H1 (cell line): ENCODE measurements around the gene TGFBRAP1. TPM values are rescaled to one million over a fixed set of nuclear protein-coding genes. Genes with fewer than 3 reads are reported as not detected.

ENCODE experiments used
- CTCF ChIA-PET: fragments of 300-600 bp; sonication (Branson Sonifier 250); formaldehyde crosslinking; loops from one replicate; lab custom pipeline; 2021; ENCODE audit not compliant: partially characterized antibody; lab: Charles Lee
- POLR2A ChIA-PET: fragments of 300-600 bp; sonication (Branson Sonifier 250); formaldehyde crosslinking; loops from one replicate; lab custom pipeline; 2021; ENCODE audit warnings: inconsistent platforms; ENCODE audit not compliant: partially characterized antibody; lab: Charles Lee
- DNase-seq, 2 experiments: peaks; one replicate each; pipeline versions ENCODE4 v3.0.0 to v3.0.0-alpha.2; 2010 to 2022; ENCODE audit warnings: low spot score in 2 of 2, low read depth in 1 of 2, mixed read lengths in 1 of 2
- FAIRE-seq: peaks from 2 replicates; lab custom pipeline; 2011; peaks lifted over from hg19 to GRCh38; lab: Jason Lieb, UNC
- H2AFZ ChIP-seq: 2 replicates; pipeline ENCODE4 v1.8.1; 2012; ENCODE audit warnings: low read length, inconsistent platforms
- H2AK5ac ChIP-seq: 2 replicates; pipeline ENCODE4 v1.6.1; 2013; ENCODE audit warnings: low read depth, low read length
- H2BK120ac ChIP-seq: replicated peaks from 2 replicates; pipeline ENCODE3; 2013; ENCODE audit warnings: low read depth, low read length, inconsistent platforms
- H2BK12ac ChIP-seq: 2 replicates; pipeline ENCODE4 v1.6.1; 2013; ENCODE audit warnings: low read depth, low read length
- H2BK15ac ChIP-seq: 2 replicates; pipeline ENCODE4 v1.6.1; 2013; ENCODE audit warnings: low read length
- H2BK20ac ChIP-seq: 2 replicates; pipeline ENCODE4 v1.6.1; 2013; ENCODE audit warnings: low read length
- H2BK5ac ChIP-seq: 2 replicates; pipeline ENCODE4 v1.6.1; 2013; ENCODE audit warnings: low read depth, low read length
- H3K14ac ChIP-seq: 2 replicates; pipeline ENCODE4 v1.6.1; 2013; ENCODE audit warnings: inconsistent platforms; ENCODE audit not compliant: insufficient read length
- H3K18ac ChIP-seq: 2 replicates; pipeline ENCODE4 v1.6.1; 2013; ENCODE audit warnings: low read length; ENCODE audit errors: extremely low read depth
- H3K23ac ChIP-seq: 2 replicates; pipeline ENCODE4 v1.6.1; 2013; ENCODE audit warnings: inconsistent platforms; ENCODE audit not compliant: insufficient read length
- H3K23me2 ChIP-seq: 2 replicates; pipeline ENCODE4 v1.6.1; 2013; ENCODE audit warnings: low read depth, low read length
- H3K27ac ChIP-seq: 2 replicates; pipeline ENCODE4 v1.6.1; 2011; ENCODE audit warnings: low read depth, low read length, inconsistent platforms
- H3K27me3 ChIP-seq, 4 experiments: replicated peaks in 1 of 4; 1 replicate in 1 of 4; 2 replicates in 3 of 4; pipeline versions ENCODE4 v1.6.1 to v1.8.1; 2011 to 2013; ENCODE audit warnings: low read length in 3 of 4, mild to moderate bottlenecking in 3 of 4, inconsistent platforms in 2 of 4, mixed read lengths in 2 of 4, moderate library complexity in 1 of 4; ENCODE audit not compliant: control insufficient read depth in 3 of 4, insufficient read depth in 3 of 4; ENCODE audit errors: extremely low read depth in 1 of 4
- H3K36me3 ChIP-seq, 4 experiments: 2 replicates each; pipeline versions ENCODE4 v1.6.1 to v1.8.1; 2011 to 2013; ENCODE audit warnings: mild to moderate bottlenecking in 4 of 4, low read length in 3 of 4, moderate library complexity in 2 of 4, control low read depth in 1 of 4, inconsistent platforms in 1 of 4; ENCODE audit not compliant: insufficient read depth in 4 of 4, control insufficient read depth in 2 of 4
- H3K4ac ChIP-seq: replicated peaks from 2 replicates; pipeline ENCODE3; 2013; ENCODE audit warnings: low read length, low read depth, mixed read lengths, inconsistent platforms; ENCODE audit not compliant: insufficient read length
- H3K4me1 ChIP-seq, 4 experiments: replicated peaks in 1 of 4; 1 replicate in 1 of 4; 2 replicates in 3 of 4; pipeline versions ENCODE4 v1.6.1 to v1.8.1; 2011 to 2013; ENCODE audit warnings: low read length in 3 of 4, inconsistent platforms in 2 of 4, mixed read lengths in 1 of 4; ENCODE audit not compliant: insufficient read depth in 4 of 4, control insufficient read depth in 3 of 4
- H3K4me2 ChIP-seq, 2 experiments: 2 replicates each; pipeline versions ENCODE4 v1.6.1 to v1.8.1; 2011 to 2013; ENCODE audit warnings: low read depth in 2 of 2, low read length in 2 of 2, control low read depth in 1 of 2, inconsistent platforms in 1 of 2, mild to moderate bottlenecking in 1 of 2; ENCODE audit not compliant: insufficient read depth in 1 of 2
- H3K4me3 ChIP-seq, 4 experiments: fragments of 200-600, 300-600 bp in 1 of 4; sonication (generic), shearing (Covaris generic), sonication (Bioruptor Twin) in 1 of 4; 2 replicates each; pipeline versions ENCODE4 v1.5.1 to v1.8.1; 2011 to 2016; ENCODE audit warnings: low read length in 4 of 4, low read depth in 3 of 4, control low read depth in 2 of 4, inconsistent platforms in 2 of 4, mild to moderate bottlenecking in 2 of 4, mixed read lengths in 1 of 4, moderate library complexity in 1 of 4; ENCODE audit not compliant: insufficient read depth in 2 of 4; ENCODE audit errors: extremely low read depth in 1 of 4
- H3K56ac ChIP-seq: replicated peaks from 2 replicates; pipeline ENCODE3; 2013; ENCODE audit warnings: low read depth, mild to moderate bottlenecking, mixed read lengths, low read length, inconsistent platforms; ENCODE audit not compliant: insufficient read length
- H3K79me1 ChIP-seq: 2 replicates; pipeline ENCODE4 v1.6.1; 2013; ENCODE audit warnings: low read depth, low read length, control low read depth
- H3K79me2 ChIP-seq, 2 experiments: 2 replicates each; pipeline versions ENCODE4 v1.6.1 to v1.8.1; 2012 to 2013; ENCODE audit warnings: low read length in 2 of 2, mild to moderate bottlenecking in 2 of 2, inconsistent platforms in 1 of 2; ENCODE audit not compliant: insufficient read depth in 2 of 2, control insufficient read depth in 1 of 2
- H3K9ac ChIP-seq, 4 experiments: replicated peaks in 1 of 4; 1 replicate in 1 of 4; 2 replicates in 3 of 4; pipeline versions ENCODE4 v1.6.1 to v1.8.1; 2011 to 2013; ENCODE audit warnings: low read depth in 3 of 4, low read length in 3 of 4, control low read depth in 2 of 4, mild to moderate bottlenecking in 2 of 4, moderate library complexity in 2 of 4, inconsistent platforms in 1 of 4; ENCODE audit errors: extremely low read depth in 1 of 4
- H3K9me3 ChIP-seq, 2 experiments: 2 replicates each; pipeline versions ENCODE4 v1.6.1 to v1.8.1; 2012 to 2013; ENCODE audit warnings: mild to moderate bottlenecking in 2 of 2, moderate library complexity in 2 of 2, control low read depth in 1 of 2, inconsistent platforms in 1 of 2, low read depth in 1 of 2, low read length in 1 of 2, mixed read lengths in 1 of 2; ENCODE audit not compliant: insufficient read depth in 2 of 2
- H4K20me1 ChIP-seq, 2 experiments: replicated peaks in 1 of 2; 2 replicates each; pipeline versions ENCODE3 to v1.8.1; 2011 to 2013; ENCODE audit warnings: inconsistent platforms in 2 of 2, low read length in 2 of 2, mild to moderate bottlenecking in 1 of 2; ENCODE audit not compliant: insufficient read depth in 2 of 2, control insufficient read depth in 1 of 2
- H4K5ac ChIP-seq: 2 replicates; pipeline ENCODE4 v1.6.1; 2013; ENCODE audit warnings: low read length, low read depth, mixed read lengths, inconsistent platforms; ENCODE audit not compliant: insufficient read length
- H4K8ac ChIP-seq: 2 replicates; pipeline ENCODE4 v1.8.0; 2013; ENCODE audit warnings: mild to moderate bottlenecking, moderate library complexity, low read length, inconsistent platforms; ENCODE audit not compliant: insufficient read depth; ENCODE audit errors: extremely low read depth
- H4K91ac ChIP-seq: replicated peaks from 2 replicates; pipeline ENCODE3; 2013; ENCODE audit warnings: low read length, mixed read lengths, inconsistent platforms; ENCODE audit not compliant: insufficient read length
- ATF2 ChIP-seq: IDR thresholded peaks from 2 replicates; pipeline ENCODE4 v1.6.1; 2012; ENCODE audit warnings: low read length, inconsistent platforms
- ATF3 ChIP-seq: IDR thresholded peaks from 2 replicates; pipeline ENCODE4 v1.6.1; 2011; ENCODE audit warnings: low read depth, mild to moderate bottlenecking, low read length; ENCODE audit not compliant: insufficient read depth
- CBX8 ChIP-seq: fragments of 300-800, 300-1000 bp; sonication (generic); IDR thresholded peaks from 2 replicates; pipeline ENCODE4 v1.7.1; 2016; ENCODE audit warnings: low read depth, low read length, borderline replicate concordance
- PHF8 ChIP-seq: fragments of 200-600 bp; sonication (generic); conservative IDR thresholded peaks from 2 replicates; pipeline ENCODE4 v1.7.1; 2012; ENCODE audit warnings: low read depth, mild to moderate bottlenecking, inconsistent platforms, low read length, moderate library complexity
- RFX5 ChIP-seq: IDR thresholded peaks from 2 replicates; pipeline ENCODE4 v1.6.1; 2011; ENCODE audit warnings: low read depth, low read length, improper control_type of control experiment, borderline replicate concordance
- SAP30 ChIP-seq: fragments of 300-600 bp; sonication (generic); IDR thresholded peaks from 2 replicates; pipeline ENCODE4 v1.7.1; 2012; ENCODE audit warnings: low read length, moderate library complexity, mild to moderate bottlenecking, inconsistent platforms; ENCODE audit not compliant: insufficient read depth, insufficient replicate concordance
- SP2 ChIP-seq: IDR thresholded peaks from 2 replicates; pipeline ENCODE4 v1.6.1; 2012; ENCODE audit warnings: mild to moderate bottlenecking, low read length, inconsistent platforms
- SRF ChIP-seq: IDR thresholded peaks from 2 replicates; pipeline ENCODE4 v1.6.1; 2011; ENCODE audit warnings: mild to moderate bottlenecking, low read depth, low read length, moderate library complexity
- USF2 ChIP-seq: IDR thresholded peaks from 2 replicates; pipeline ENCODE4 v1.6.1; 2011; ENCODE audit warnings: low read length, improper control_type of control experiment
- ZNF274 ChIP-seq: IDR thresholded peaks from 2 replicates; pipeline ENCODE4 v1.7.0; 2012; ENCODE audit warnings: low read length, borderline replicate concordance; ENCODE audit errors: extremely low read depth
- WGBS, 2 experiments: shearing (Covaris generic) in 1 of 2; methylation state at CpG; one replicate each; pipeline versions ENCODE4 v1.1.6 to v1.1.7; 2013 to 2015; ENCODE audit warnings: low lambda C conversion rate in 2 of 2, mixed read lengths in 2 of 2, inconsistent platforms in 1 of 2, low coverage in 1 of 2, missing lambda C conversion rate in 1 of 2; ENCODE audit not compliant: insufficient replicate concordance in 2 of 2, insufficient coverage in 1 of 2, insufficient read length in 1 of 2; ENCODE audit errors: extremely low coverage in 1 of 2, missing lambda C conversion rate in 1 of 2; 5-methylcytosine and 5-hydroxymethylcytosine counted together
- polyA plus RNA-seq, 7 experiments: library from polyadenylated mRNA; depleted of rRNA in 3 of 7; stranded (reverse) in 5 of 7; unstranded in 2 of 7; fragments of >200 nt in 5 of 7; fragments of 200-250 nt in 2 of 7; gene quantifications; 1 replicate in 5 of 7; 2 replicates in 1 of 7; 4 replicates in 1 of 7; pipeline versions ENCODE4 v1.2.1 to v1.2.3, GENCODE V29; 2011 to 2013; ENCODE audit warnings: missing spikeins in 2 of 7, mixed read lengths in 2 of 7
- total RNA-seq: library from RNA; stranded (reverse); fragmentation: NEBNext Ultra II Directional; extraction: Animal tissue kit (Norgen Biotek cat#: 25700); gene quantifications from 2 replicates; pipeline ENCODE4 v1.2.1, GENCODE V29; 2021

Gene TGFBRAP1
- total and polyA plus RNA-seq, 2 of the 8 experiments (the other 6 are each of a cell fraction or from before 2014, with no cell fraction given) = 11.2 to 20.2 TPM

GRCh38 chr2:105298017-105298416, 31.5 kb downstream of the TGFBRAP1 start:
- Histone ChIP-seq H3K56ac (no peak overlapping the region), H3K4me2 (no peak overlapping the region), H3K79me1 (no peaks in the 10 kb centered on the region; the same call in 1 of the 2 replicates), H4K8ac (no peak overlapping the region), H4K5ac (no peak overlapping the region), H4K20me1 (peaks cover 2 to 8% of the 10 kb centered on the region in 2 experiments), H3K27me3 (no peaks in the 10 kb centered on the region), H2BK12ac (no peak overlapping the region), H3K23ac (no peak overlapping the region), H3K4me3 (no peak overlapping the region), H2BK20ac (no peak overlapping the region), H2BK120ac (no peak overlapping the region), H3K79me2 (peaks cover 0 to 13% of the 10 kb centered on the region in 2 experiments; a peak in 2 of 4 replicates), H3K4ac (no peak overlapping the region), H4K91ac (no peak overlapping the region), H3K23me2 (no peaks in the 10 kb centered on the region), H3K18ac (no peak overlapping the region), H2BK15ac (no peak overlapping the region), H2AK5ac (no peak overlapping the region), H2AFZ (no peak overlapping the region), H3K27ac (no peak overlapping the region), H3K14ac (no peak overlapping the region), H2BK5ac (no peak overlapping the region), H3K36me3 (peaks cover 0 to 17% (median 8%) of the 10 kb centered on the region in 4 experiments; a peak in 6 of 8 replicates), H3K9ac (no peak overlapping the region), H3K9me3 (no peaks in the 10 kb centered on the region), H3K4me1 (no peaks in the 10 kb centered on the region)
- ChIA-PET CTCF (interaction anchor here (0.7 to 4.2 kb wide), 9 partner anchors 10 to 182 kb away, joined by 3 to 39 read pairs (median 7); no protein-coding TSS in a partner anchor), POLR2A (interaction anchor here (1.7 kb wide), 1 partner anchor 10 kb away, joined by 5 read pairs; no protein-coding TSS in a partner anchor)
- FAIRE-seq = no peak
- 81% methylated on average over 3 of the region's 3 CpGs; no CpG with 5 or more reads in 1 of the 2 experiments for WGBS, 2 experiments
- DNase-seq = no peak
- TF ChIP-seq USF2 (no peak), SP2 (no peak), PHF8 (no peak), RFX5 (no peak), SRF (no peak), CBX8 (no peak), ZNF274 (no peak), ATF3 (no peak), ATF2 (no peak), SAP30 (no peak)
